Large intestine (tissue), 3 donors: ENCODE results near the gene TSPAN33. TPM values are rescaled to one million over a fixed set of nuclear protein-coding genes. Genes with fewer than 3 reads are reported as not detected.
A peak's percentile ranks its signal among the peaks of the same experiment; 100 is the strongest.
"Not testable (repeated sequence)": the region's sequence is repeated elsewhere in the genome, so short reads cannot be mapped to it uniquely, and the experiment has no call there.

Source experiments
- DNase-seq, 2 donors: peaks; one replicate each; pipeline versions ENCODE4 v3.0.0 to v3.0.0-alpha.2; 2013
- H3K27ac ChIP-seq: one replicate; pipeline ENCODE4 v1.5.1; 2013; ENCODE audit warnings: low read length
- H3K27me3 ChIP-seq: 2 replicates; pipeline ENCODE4 v1.6.1; 2013; ENCODE audit warnings: low read length; ENCODE audit not compliant: control insufficient read depth, insufficient read depth
- H3K36me3 ChIP-seq: 2 replicates; pipeline ENCODE4 v1.6.1; 2013; ENCODE audit warnings: low read length; ENCODE audit not compliant: control insufficient read depth, insufficient read depth
- H3K4me1 ChIP-seq: one replicate; pipeline ENCODE4 v1.6.1; 2013; ENCODE audit warnings: low read length; ENCODE audit not compliant: control insufficient read depth, insufficient read depth
- H3K4me3 ChIP-seq: one replicate; pipeline ENCODE4 v1.5.1; 2013; ENCODE audit warnings: low read length
- H3K9me3 ChIP-seq: one replicate; pipeline ENCODE4 v1.6.1; 2013; ENCODE audit warnings: mild to moderate bottlenecking, low read depth, low read length, moderate library complexity; ENCODE audit not compliant: control insufficient read depth
- WGBS: methylation state at CpG from one replicate; pipeline ENCODE4 v1.1.5; 2013; ENCODE audit warnings: low lambda C conversion rate; ENCODE audit not compliant: insufficient coverage; 5-methylcytosine and 5-hydroxymethylcytosine counted together
- polyA plus RNA-seq: library from polyadenylated mRNA; unstranded; fragments of 120-200 nt; gene quantifications from one replicate; pipeline ENCODE4 v1.2.1, GENCODE V29; 2013

TSPAN33 gene
- polyA plus RNA-seq, 1 donor, result 9.6 TPM

- peaks cover 2% of the 10 kb centered on the region for H3K36me3 ChIP-seq
- peaks cover 5% of the 10 kb centered on the region for H3K4me1 ChIP-seq
- H3K27me3 ChIP-seq, result no peaks in the 10 kb centered on the region
- H3K9me3 ChIP-seq, result no peaks in the 10 kb centered on the region
- peak overlapping the region; percentile 49 for H3K4me3 ChIP-seq
- whole genome bisulfite sequencing, result 58% methylated on average over 2 of the region's 16 CpGs
- peak overlapping the region; percentile 43 for H3K27ac ChIP-seq
- DNase-seq, result no peak
Observed at GRCh38 chr7:129169686-129170440, 25.4 kb downstream of the TSPAN33 start.

DNA sequence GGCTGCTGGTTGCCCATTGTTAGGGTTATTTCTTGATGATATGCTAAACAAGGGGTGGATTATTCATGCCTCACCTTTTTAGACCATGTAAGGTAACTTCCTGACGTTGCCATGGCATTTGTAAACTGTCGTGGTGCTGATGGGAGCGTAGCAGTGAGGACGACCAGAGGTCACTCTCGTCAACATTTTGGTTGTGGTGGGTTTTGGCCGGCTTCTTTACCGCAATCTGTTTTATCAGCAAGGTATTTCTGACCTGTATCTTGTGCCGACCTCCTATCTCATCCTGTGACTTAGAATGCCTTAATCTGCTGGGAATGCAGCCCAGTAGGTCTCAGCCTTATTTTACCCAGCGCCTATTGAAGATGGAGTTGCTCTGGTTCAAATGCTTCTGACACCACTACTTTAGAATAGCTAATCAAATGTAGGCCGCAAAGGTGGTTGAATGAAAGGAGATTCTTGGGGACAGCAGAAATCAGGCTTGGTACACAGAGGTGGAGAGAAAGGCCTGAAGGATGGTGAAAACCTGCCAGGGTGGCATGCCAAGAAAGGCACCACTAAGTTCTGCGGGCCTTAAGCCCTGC is 26.0 kb downstream of the TSPAN33 start:
- no CpG with 5 or more reads among the region's 11 CpGs for WGBS
- Histone ChIP-seq H3K4me1 (peaks cover 5% of the 10 kb centered on the region), H3K9me3 (no peaks in the 10 kb centered on the region), H3K27me3 (no peaks in the 10 kb centered on the region), H3K27ac (no peak overlapping the region), H3K4me3 (no peak overlapping the region), H3K36me3 (no peaks in the 10 kb centered on the region)
- DNase-seq, result no peak

GRCh38 chr7:129173861-129174260 is 29.4 kb downstream of the TSPAN33 start:
- not testable (repeated sequence) for H3K9me3 ChIP-seq, H3K4me3 ChIP-seq, H3K4me1 ChIP-seq, DNase-seq, H3K36me3 ChIP-seq, H3K27me3 ChIP-seq, H3K27ac ChIP-seq
- WGBS, result 60% methylated on average over 1 of the region's 7 CpGs

GRCh38 chr7:129176916-129177710 is 32.6 kb downstream of the TSPAN33 start:
- DNase-seq, result no peak

GRCh38 chr7:129184981-129185670 is 40.6 kb downstream of the TSPAN33 start:
- no peak for DNase-seq
- WGBS, result 40% methylated on average over 1 of the region's 6 CpGs
- H3K27me3 ChIP-seq, result peaks cover 3% of the 10 kb centered on the region

More at GRCh38 chr7:129176916-129177710, 32.6 kb downstream of the TSPAN33 start:
- no peaks in the 10 kb centered on the region for H3K4me1 ChIP-seq
- H3K9me3 ChIP-seq, result no peaks in the 10 kb centered on the region
- no peaks in the 10 kb centered on the region for H3K27me3 ChIP-seq
- no peaks in the 10 kb centered on the region for H3K36me3 ChIP-seq
- H3K4me3 ChIP-seq, result no peak overlapping the region
- H3K27ac ChIP-seq, result no peak overlapping the region
- WGBS, result 77% methylated on average over 3 of the region's 11 CpGs

DNA sequence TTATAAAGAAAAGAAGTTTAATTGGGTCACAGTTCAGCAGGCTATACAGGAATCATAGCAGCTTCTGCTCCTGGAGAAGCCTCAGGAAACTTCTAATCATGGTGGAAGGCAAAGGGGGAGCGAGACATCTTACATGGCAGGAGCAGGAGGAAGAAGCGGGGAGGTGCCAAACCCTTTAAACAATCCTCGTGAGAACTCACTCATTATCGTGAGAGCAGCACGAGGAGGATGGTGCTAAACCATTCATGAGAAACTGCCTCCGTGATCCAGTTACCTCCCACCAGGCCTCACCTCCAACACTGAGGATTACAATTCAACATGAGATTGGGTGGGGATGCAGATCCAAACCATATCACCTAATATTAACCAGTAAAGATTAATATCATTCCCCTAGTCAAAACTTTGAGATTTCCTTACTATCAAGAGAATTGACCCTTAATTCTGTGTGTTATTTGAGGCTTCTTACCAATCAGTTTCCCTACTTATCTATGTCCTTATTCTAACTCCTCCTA is 42.3 kb downstream of the TSPAN33 start:
- Histone ChIP-seq H3K36me3 (no peaks in the 10 kb centered on the region), H3K27ac (no peak overlapping the region), H3K4me1 (peaks cover 4% of the 10 kb centered on the region), H3K4me3 (no peak overlapping the region), H3K27me3 (peaks cover 4% of the 10 kb centered on the region), H3K9me3 (no peaks in the 10 kb centered on the region)
- no peak for DNase-seq
- WGBS, result no CpG with 5 or more reads among the region's 6 CpGs

More at GRCh38 chr7:129184981-129185670, 40.6 kb downstream of the TSPAN33 start:
- Histone ChIP-seq H3K36me3 (no peaks in the 10 kb centered on the region), H3K9me3 (no peaks in the 10 kb centered on the region), H3K4me3 (no peak overlapping the region), H3K4me1 (peaks cover 4% of the 10 kb centered on the region), H3K27ac (no peak overlapping the region)

- Histone ChIP-seq H3K36me3 (peaks cover under 1% of the 10 kb centered on the region), H3K4me1 (peaks cover 4% of the 10 kb centered on the region), H3K4me3 (peak overlapping the region; percentile 55), H3K27ac (peak overlapping the region; percentile 20), H3K9me3 (no peaks in the 10 kb centered on the region), H3K27me3 (peaks cover 4% of the 10 kb centered on the region)
- no peak for DNase-seq
- no CpG with 5 or more reads among the region's 14 CpGs for WGBS
Observed at GRCh38 chr7:129187681-129188371, 43.3 kb downstream of the TSPAN33 start.

- peaks cover 4% of the 10 kb centered on the region for H3K4me1 ChIP-seq
- peak within 1 kb of the TSS; percentile 20 for H3K27ac ChIP-seq
- H3K27me3 ChIP-seq, result peaks cover 4% of the 10 kb centered on the region
- H3K9me3 ChIP-seq, result no peaks in the 10 kb centered on the region
- DNase-seq, result peak; percentile 69 to 81
- no CpG with 5 or more reads among the region's 48 CpGs for WGBS
- H3K36me3 ChIP-seq, result peaks cover 3% of the 10 kb centered on the region
- H3K4me3 ChIP-seq, result peak within 1 kb of the TSS; percentile 69
Observed at GRCh38 chr7:129188372-129188891, 43.9 kb downstream of the TSPAN33 start, which contains the start of gene SMO. Gene SMO, plus strand, starts transcription at chr7:129188633. Its CDS starts 519 bp downstream, at chr7:129189152.

DNA sequence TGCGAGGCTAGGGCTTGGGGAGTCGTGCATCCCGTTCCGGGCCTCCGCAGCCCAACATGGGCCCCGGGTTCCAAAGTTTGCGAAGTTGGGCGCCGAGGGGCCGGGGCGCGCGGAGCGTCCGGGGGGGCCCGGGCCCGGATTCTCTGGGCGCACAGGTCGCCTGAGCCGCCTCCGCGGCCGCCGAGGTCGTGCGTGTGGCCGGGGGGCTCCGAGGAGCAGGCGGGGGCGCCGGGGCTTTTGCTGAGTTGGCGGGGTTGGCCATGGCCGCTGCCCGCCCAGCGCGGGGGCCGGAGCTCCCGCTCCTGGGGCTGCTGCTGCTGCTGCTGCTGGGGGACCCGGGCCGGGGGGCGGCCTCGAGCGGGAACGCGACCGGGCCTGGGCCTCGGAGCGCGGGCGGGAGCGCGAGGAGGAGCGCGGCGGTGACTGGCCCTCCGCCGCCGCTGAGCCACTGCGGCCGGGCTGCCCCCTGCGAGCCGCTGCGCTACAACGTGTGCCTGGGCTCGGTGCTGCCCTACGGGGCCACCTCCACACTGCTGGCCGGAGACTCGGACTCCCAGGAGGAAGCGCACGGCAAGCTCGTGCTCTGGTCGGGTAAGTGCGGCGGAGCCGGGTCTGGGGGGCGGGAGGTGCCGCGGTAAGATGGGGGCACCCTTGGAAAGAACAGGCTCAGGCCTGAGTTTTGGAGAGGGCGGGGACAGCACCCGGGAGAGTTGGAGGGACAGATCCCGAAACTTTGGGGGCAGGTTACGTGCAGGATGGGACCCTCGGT is 44.6 kb downstream of the TSPAN33 start:
- DNase-seq, result peak in 1 of 2 donors; percentile 49
- Histone ChIP-seq H3K4me1 (peaks cover 4% of the 10 kb centered on the region), H3K27ac (no peak overlapping the region), H3K9me3 (no peaks in the 10 kb centered on the region), H3K4me3 (peak overlapping the region; percentile 69), H3K36me3 (peaks cover 3% of the 10 kb centered on the region), H3K27me3 (peaks cover 4% of the 10 kb centered on the region)
- no CpG with 5 or more reads among the region's 83 CpGs for WGBS
